NCI-H1417 treated with DMSO at 0.1 percent for 48 hours (cell line): ENCODE data around the gene ZNF277.
"Not testable (repeated sequence)": the region's sequence is repeated elsewhere in the genome, so short reads cannot be mapped to it uniquely, and the experiment has no call there.

ENCODE experiments used
- DNase-seq: peaks from one replicate; lab custom pipeline; 2025; lab: John Stamatoyannopoulos, UW

The ZNF277 gene

GRCh38 chr7:112296432-112296831 is 89.9 kb downstream of the ZNF277 start:
- no peak for DNase-seq

- DNase-seq, result no peak
These were observed 91.2 kb downstream of the ZNF277 start for GRCh38 chr7:112297681-112298080.

GRCh38 chr7:112298543-112299100 is 92.1 kb downstream of the ZNF277 start:
- DNase-seq, result no peak

- DNase-seq, result no peak
These were observed 93.6 kb downstream of the ZNF277 start for GRCh38 chr7:112300072-112300471.

- no peak for DNase-seq
These were observed 94.4 kb downstream of the ZNF277 start for GRCh38 chr7:112300831-112301407.

GRCh38 chr7:112302566-112302965 is 96.1 kb downstream of the ZNF277 start:
- DNase-seq, result no peak

GRCh38 chr7:112306903-112307302 is 100.4 kb downstream of the ZNF277 start:
- no peak for DNase-seq

- DNase-seq, result no peak
These were observed 101.0 kb downstream of the ZNF277 start for GRCh38 chr7:112307506-112307905.

GRCh38 chr7:112308974-112309373 is 102.5 kb downstream of the ZNF277 start:
- DNase-seq, result no peak

GRCh38 chr7:112316803-112317202 is 110.3 kb downstream of the ZNF277 start:
- not testable (repeated sequence) for DNase-seq

GRCh38 chr7:112322070-112322469 is 115.6 kb downstream of the ZNF277 start:
- DNase-seq, result no peak

- no peak for DNase-seq
These were observed 121.1 kb downstream of the ZNF277 start for GRCh38 chr7:112327566-112327965.

GRCh38 chr7:112331492-112331891 is 125.0 kb downstream of the ZNF277 start:
- no peak for DNase-seq

GRCh38 chr7:112334366-112334765 is 127.9 kb downstream of the ZNF277 start:
- no peak for DNase-seq

- no peak for DNase-seq
These were observed 129.8 kb downstream of the ZNF277 start for GRCh38 chr7:112336261-112336660.

GRCh38 chr7:112336936-112337576 is 130.6 kb downstream of the ZNF277 start:
- DNase-seq, result no peak

- DNase-seq, result no peak
These were observed 131.4 kb downstream of the ZNF277 start for GRCh38 chr7:112337892-112338291.

GRCh38 chr7:112338786-112339185 is 132.3 kb downstream of the ZNF277 start:
- DNase-seq, result no peak

- no peak for DNase-seq
These were observed 135.0 kb downstream of the ZNF277 start for GRCh38 chr7:112341464-112341863.

- DNase-seq, result no peak
These were observed 140.0 kb downstream of the ZNF277 start for GRCh38 chr7:112346381-112347060.

- DNase-seq, result no peak
These were observed 140.6 kb downstream of the ZNF277 start for GRCh38 chr7:112347088-112347487.

- DNase-seq, result no peak
These were observed 144.1 kb downstream of the ZNF277 start for GRCh38 chr7:112350585-112350984.

GRCh38 chr7:112356596-112356995 is 150.1 kb downstream of the ZNF277 start:
- DNase-seq, result no peak
